MM.1S (cell line): ENCODE results near the gene RAD54L2.
A peak's percentile ranks its signal among the peaks of the same experiment; 100 is the strongest.

Experiments used
- DNase-seq: peaks from one replicate; pipeline ENCODE4 v3.0.0-alpha.2; 2015
- H2AFZ ChIP-seq: fragments of 300-600 bp; sonication (generic); 2 replicates; pipeline ENCODE4 v1.6.0; 2016; ENCODE audit warnings: antibody characterized with exemption, low read length
- H3F3A ChIP-seq: fragments of 300-600 bp; sonication (generic); 2 replicates; pipeline ENCODE4 v1.6.1; 2016; ENCODE audit warnings: mild to moderate bottlenecking, antibody characterized with exemption, low read length, moderate library complexity, mixed read lengths; ENCODE audit not compliant: insufficient read depth
- H3K27ac ChIP-seq: fragments of 300-600 bp; sonication (generic); 2 replicates; pipeline ENCODE4 v1.5.1; 2016; ENCODE audit warnings: mild to moderate bottlenecking, low read length
- H3K27me3 ChIP-seq: fragments of 300-600 bp; sonication (generic); replicated peaks from 2 replicates; pipeline ENCODE4 v1.6.0; 2016; ENCODE audit warnings: low read length; ENCODE audit not compliant: insufficient read depth
- H3K36me3 ChIP-seq: fragments of 300-600 bp; sonication (generic); replicated peaks from 2 replicates; pipeline ENCODE4 v1.6.1; 2016; ENCODE audit warnings: mild to moderate bottlenecking, low read length, mixed read lengths; ENCODE audit not compliant: insufficient read depth
- H3K4me1 ChIP-seq: fragments of 300-600 bp; sonication (generic); 2 replicates; pipeline ENCODE4 v1.6.1; 2016; ENCODE audit warnings: low read length, mixed read lengths
- H3K4me2 ChIP-seq: fragments of 300-600 bp; sonication (generic); 2 replicates; pipeline ENCODE4 v1.6.0; 2016; ENCODE audit warnings: low read depth, low read length
- H3K4me3 ChIP-seq: fragments of 300-600 bp; sonication (generic); 2 replicates; pipeline ENCODE4 v1.5.1; 2016; ENCODE audit warnings: low read length, mixed read lengths
- H3K79me2 ChIP-seq: fragments of 300-600 bp; sonication (generic); 2 replicates; pipeline ENCODE4 v1.6.1; 2016; ENCODE audit warnings: mixed run types, low read length, mixed read lengths
- H3K9ac ChIP-seq: fragments of 300-600 bp; sonication (generic); 2 replicates; pipeline ENCODE4 v1.6.1; 2016; ENCODE audit warnings: low read length, mixed read lengths
- H3K9me2 ChIP-seq: fragments of 300-600 bp; sonication (generic); replicated peaks from 2 replicates; pipeline ENCODE4 v1.6.1; 2016; ENCODE audit warnings: mild to moderate bottlenecking, low read length, mixed read lengths; ENCODE audit not compliant: insufficient read depth
- H3K9me3 ChIP-seq: fragments of 300-600 bp; sonication (generic); replicated peaks from 2 replicates; pipeline ENCODE4 v1.6.1; 2016; ENCODE audit warnings: mild to moderate bottlenecking, low read length, mixed read lengths; ENCODE audit not compliant: insufficient read depth
- H4K20me1 ChIP-seq: fragments of 300-600 bp; sonication (generic); 2 replicates; pipeline ENCODE4 v1.6.1; 2016; ENCODE audit warnings: mild to moderate bottlenecking, low read length, moderate library complexity, mixed read lengths; ENCODE audit not compliant: insufficient read depth
- EZH2 ChIP-seq: fragments of 300-600 bp; sonication (generic); optimal IDR thresholded peaks from 2 replicates; pipeline ENCODE3; 2017; ENCODE audit warnings: low read depth, mild to moderate bottlenecking, antibody characterized with exemption, low read length, mixed read lengths
- EZH2phosphoT487 ChIP-seq: fragments of 300-600 bp; sonication (generic); IDR thresholded peaks from 2 replicates; pipeline ENCODE4 v1.6.1; 2018; ENCODE audit warnings: antibody characterized with exemption, low read length
- TF ChIP-seq, protein P1 (sequence below): fragments of 300-600 bp; sonication (generic); IDR thresholded peaks from 2 replicates; pipeline ENCODE4 v1.5.1; 2016; ENCODE audit warnings: antibody characterized with exemption, low read length, mixed read lengths

The RAD54L2 gene, protein sequence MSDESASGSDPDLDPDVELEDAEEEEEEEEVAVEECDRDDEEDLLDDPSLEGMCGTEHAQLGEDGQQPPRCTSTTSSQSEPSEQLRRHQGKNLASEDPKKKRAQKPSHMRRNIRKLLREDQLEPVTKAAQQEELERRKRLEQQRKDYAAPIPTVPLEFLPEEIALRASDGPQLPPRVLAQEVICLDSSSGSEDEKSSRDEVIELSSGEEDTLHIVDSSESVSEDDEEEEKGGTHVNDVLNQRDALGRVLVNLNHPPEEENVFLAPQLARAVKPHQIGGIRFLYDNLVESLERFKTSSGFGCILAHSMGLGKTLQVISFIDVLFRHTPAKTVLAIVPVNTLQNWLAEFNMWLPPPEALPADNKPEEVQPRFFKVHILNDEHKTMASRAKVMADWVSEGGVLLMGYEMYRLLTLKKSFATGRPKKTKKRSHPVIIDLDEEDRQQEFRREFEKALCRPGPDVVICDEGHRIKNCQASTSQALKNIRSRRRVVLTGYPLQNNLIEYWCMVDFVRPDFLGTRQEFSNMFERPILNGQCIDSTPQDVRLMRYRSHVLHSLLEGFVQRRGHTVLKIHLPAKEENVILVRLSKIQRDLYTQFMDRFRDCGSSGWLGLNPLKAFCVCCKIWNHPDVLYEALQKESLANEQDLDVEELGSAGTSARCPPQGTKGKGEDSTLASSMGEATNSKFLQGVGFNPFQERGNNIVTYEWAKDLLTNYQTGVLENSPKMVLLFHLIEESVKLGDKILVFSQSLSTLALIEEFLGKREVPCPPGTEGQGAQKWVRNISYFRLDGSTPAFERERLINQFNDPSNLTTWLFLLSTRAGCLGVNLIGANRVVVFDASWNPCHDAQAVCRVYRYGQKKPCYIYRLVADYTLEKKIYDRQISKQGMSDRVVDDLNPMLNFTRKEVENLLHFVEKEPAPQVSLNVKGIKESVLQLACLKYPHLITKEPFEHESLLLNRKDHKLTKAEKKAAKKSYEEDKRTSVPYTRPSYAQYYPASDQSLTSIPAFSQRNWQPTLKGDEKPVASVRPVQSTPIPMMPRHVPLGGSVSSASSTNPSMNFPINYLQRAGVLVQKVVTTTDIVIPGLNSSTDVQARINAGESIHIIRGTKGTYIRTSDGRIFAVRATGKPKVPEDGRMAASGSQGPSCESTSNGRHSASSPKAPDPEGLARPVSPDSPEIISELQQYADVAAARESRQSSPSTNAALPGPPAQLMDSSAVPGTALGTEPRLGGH (N-terminal part only)

DNA sequence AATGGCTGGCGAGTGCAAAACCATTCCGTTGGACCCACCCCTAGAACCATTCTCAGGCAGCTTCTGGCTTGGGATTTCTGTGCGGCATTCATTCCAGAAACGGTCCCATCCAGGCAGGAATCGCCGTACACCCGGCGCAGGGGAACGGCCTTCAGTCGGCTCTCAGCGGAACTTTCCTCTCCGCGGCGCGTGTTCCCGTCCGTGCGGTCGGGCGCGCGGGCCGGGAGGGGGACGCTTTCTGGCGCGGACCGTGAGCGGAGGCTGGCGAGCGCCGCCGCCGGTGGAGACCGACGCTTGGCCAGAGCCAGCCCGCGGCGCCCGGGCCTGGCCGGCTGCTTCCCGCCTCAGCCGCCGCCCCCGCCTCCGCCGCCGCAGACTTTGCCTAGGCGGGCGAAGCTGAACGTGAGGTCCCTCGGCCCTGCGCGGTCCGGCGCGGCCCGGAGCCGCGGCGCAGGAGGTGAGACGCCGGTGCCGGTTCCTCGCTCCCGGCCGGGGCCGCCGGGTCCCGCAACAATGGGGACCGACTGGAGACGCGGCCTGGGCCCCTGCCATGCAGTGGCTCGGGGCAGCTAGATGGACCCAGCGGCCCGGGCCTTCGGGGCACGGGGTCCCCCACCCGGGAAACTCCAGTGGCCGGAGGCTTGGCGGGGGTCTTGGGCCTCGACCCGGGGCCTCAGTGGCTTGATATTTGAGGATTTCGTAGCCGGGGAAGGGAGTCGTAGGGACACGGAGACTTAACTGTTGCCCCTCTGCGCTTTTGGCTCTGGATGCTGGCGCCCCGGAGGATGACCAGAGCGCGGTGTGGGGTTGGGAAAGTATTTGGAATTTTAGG, at the start of gene RAD54L2:
Gene RAD54L2, plus strand, starts transcription at position 261 of the 832 bp plus-strand sequence. CDS start 51,702 bp downstream, outside the sequence.
- peak within 1 kb of the TSS; percentile 97 for H3K4me2 ChIP-seq
- no peaks in the 10 kb centered on the region for H4K20me1 ChIP-seq
- peaks cover 42% of the 10 kb centered on the region for H3K79me2 ChIP-seq
- H3K27me3 ChIP-seq: no peaks in the 10 kb centered on the region
- H3F3A ChIP-seq: peaks cover 4% of the 10 kb centered on the region; the same call in 1 of the 2 replicates
- H3K4me3 ChIP-seq: peak within 1 kb of the TSS; percentile 80
- peak within 1 kb of the TSS; percentile 4; the same call in 1 of the 2 replicates for H3K27ac ChIP-seq
- 0 out of 2 replicates have a peak, but pooled peaks cover 16% of the 10 kb centered on the region for H3K4me1 ChIP-seq
- peak; percentile 82 for DNase-seq
- TF ChIP-seq EZH2 (no peak), EZH2phosphoT487 (no peak)
- TF ChIP-seq, protein P1, sequence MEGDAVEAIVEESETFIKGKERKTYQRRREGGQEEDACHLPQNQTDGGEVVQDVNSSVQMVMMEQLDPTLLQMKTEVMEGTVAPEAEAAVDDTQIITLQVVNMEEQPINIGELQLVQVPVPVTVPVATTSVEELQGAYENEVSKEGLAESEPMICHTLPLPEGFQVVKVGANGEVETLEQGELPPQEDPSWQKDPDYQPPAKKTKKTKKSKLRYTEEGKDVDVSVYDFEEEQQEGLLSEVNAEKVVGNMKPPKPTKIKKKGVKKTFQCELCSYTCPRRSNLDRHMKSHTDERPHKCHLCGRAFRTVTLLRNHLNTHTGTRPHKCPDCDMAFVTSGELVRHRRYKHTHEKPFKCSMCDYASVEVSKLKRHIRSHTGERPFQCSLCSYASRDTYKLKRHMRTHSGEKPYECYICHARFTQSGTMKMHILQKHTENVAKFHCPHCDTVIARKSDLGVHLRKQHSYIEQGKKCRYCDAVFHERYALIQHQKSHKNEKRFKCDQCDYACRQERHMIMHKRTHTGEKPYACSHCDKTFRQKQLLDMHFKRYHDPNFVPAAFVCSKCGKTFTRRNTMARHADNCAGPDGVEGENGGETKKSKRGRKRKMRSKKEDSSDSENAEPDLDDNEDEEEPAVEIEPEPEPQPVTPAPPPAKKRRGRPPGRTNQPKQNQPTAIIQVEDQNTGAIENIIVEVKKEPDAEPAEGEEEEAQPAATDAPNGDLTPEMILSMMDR: 0 out of 2 replicates have a peak, but pooled peaks have one; percentile 4
- H2AFZ ChIP-seq: peak within 1 kb of the TSS; percentile 100
- H3K9me2 ChIP-seq: no peaks in the 10 kb centered on the region
- H3K9ac ChIP-seq: peak within 1 kb of the TSS; percentile 89
- H3K9me3 ChIP-seq: no peaks in the 10 kb centered on the region
- H3K36me3 ChIP-seq: 0 out of 2 replicates have a peak, but pooled peaks cover 3% of the 10 kb centered on the region

DNA sequence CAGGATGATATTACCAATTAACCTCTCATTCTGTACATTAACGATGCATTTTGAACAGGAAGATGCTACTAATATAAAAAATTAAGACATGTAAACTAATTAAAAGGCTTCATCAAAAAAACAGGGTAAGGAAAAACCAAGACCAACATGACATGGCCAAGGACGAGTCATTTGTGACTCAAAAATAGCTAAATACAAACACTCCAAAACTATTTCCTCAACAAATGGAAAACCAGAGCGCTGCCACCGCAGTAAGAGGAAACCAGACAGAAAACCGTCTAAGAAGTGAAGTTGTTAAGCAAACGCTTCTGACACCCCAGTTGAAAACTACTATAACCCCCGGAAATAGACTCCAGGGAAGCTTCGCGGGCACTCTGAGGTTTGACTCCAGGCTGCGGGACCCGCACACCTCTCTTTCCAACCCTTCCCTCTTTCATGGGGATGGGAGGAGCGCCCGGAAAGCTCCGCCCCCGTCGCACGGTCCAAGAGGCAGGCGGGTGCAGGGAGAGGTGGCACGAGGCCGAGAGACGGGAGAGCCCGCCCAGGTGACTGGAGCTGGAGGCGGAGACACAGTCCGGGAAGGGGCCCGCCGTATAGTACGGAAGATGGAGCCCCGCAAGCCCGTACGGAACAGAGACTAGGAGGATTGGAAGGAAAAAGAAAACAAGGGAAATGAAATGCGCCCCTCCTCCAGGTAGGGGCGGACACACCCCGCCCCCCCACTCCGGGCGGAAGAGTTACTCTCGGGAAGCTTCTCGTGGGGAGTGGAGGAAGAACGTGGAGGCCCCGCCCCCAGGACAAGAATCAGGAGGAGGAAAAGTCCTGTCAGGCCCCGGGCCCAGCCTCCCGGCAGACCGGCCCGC, 39.4 kb upstream of the RAD54L2 start:
- Histone ChIP-seq H3K9ac (peak overlapping the region; percentile 84), H3K36me3 (no peaks in the 10 kb centered on the region), H3K79me2 (peaks cover 52% of the 10 kb centered on the region), H3K9me3 (no peaks in the 10 kb centered on the region), H3F3A (0 out of 2 replicates have a peak, but pooled peaks cover 13% of the 10 kb centered on the region), H3K4me2 (peak overlapping the region; percentile 71), H3K4me3 (peak overlapping the region; percentile 94), H3K27me3 (no peaks in the 10 kb centered on the region), H3K27ac (peak overlapping the region; percentile 89), H2AFZ (peak overlapping the region; percentile 69; the same call in 1 of the 2 replicates), H4K20me1 (no peaks in the 10 kb centered on the region; the same call in 1 of the 2 replicates), H3K9me2 (no peaks in the 10 kb centered on the region), H3K4me1 (no peaks in the 10 kb centered on the region)
- no peak for TF ChIP-seq EZH2
- TF ChIP-seq EZH2phosphoT487: no peak
- TF ChIP-seq, protein P1: no peak
- peak; percentile 88 for DNase-seq
